Mesendoderm (in vitro differentiated cells): Measurements from ENCODE around the gene NME4.
A peak's percentile ranks its signal among the peaks of the same experiment; 100 is the strongest.
"Not testable (repeated sequence)": the region's sequence is repeated elsewhere in the genome, so short reads cannot be mapped to it uniquely, and the experiment has no call there.

Experiments
- DNase-seq: peaks from one replicate; pipeline ENCODE4 v3.0.0; 2013
- H2AK5ac ChIP-seq: 2 replicates; pipeline ENCODE4 v1.6.1; 2013; ENCODE audit warnings: low read length, inconsistent platforms
- H2BK120ac ChIP-seq: 2 replicates; pipeline ENCODE4 v1.6.1; 2013; ENCODE audit warnings: low read depth, mild to moderate bottlenecking, low read length, moderate library complexity, mixed read lengths
- H2BK15ac ChIP-seq: replicated peaks from 2 replicates; pipeline ENCODE4 v1.6.1; 2013; ENCODE audit warnings: low read depth, mild to moderate bottlenecking, moderate library complexity
- H2BK5ac ChIP-seq: 2 replicates; pipeline ENCODE4 v1.6.1; 2013; ENCODE audit warnings: low read length, inconsistent platforms
- H3K18ac ChIP-seq: 2 replicates; pipeline ENCODE4 v1.6.1; 2013; ENCODE audit warnings: mild to moderate bottlenecking, low read length, mixed read lengths
- H3K23ac ChIP-seq: one replicate; pipeline ENCODE4 v1.6.1; 2013; ENCODE audit warnings: low read length
- H3K27ac ChIP-seq: 2 replicates; pipeline ENCODE4 v1.5.1; 2013; ENCODE audit warnings: low read depth, mild to moderate bottlenecking, inconsistent platforms, low read length, moderate library complexity
- H3K27me3 ChIP-seq: 2 replicates; pipeline ENCODE4 v1.6.1; 2013; ENCODE audit warnings: low read length, control low read depth, mild to moderate bottlenecking, inconsistent platforms; ENCODE audit not compliant: insufficient read depth, poor library complexity
- H3K36me3 ChIP-seq: 2 replicates; pipeline ENCODE4 v1.6.1; 2013; ENCODE audit warnings: low read length, inconsistent platforms; ENCODE audit not compliant: control insufficient read depth, insufficient read depth
- H3K4ac ChIP-seq: one replicate; pipeline ENCODE4 v1.6.1; 2013; ENCODE audit warnings: low read depth, mild to moderate bottlenecking, low read length, moderate library complexity
- H3K4me1 ChIP-seq: 2 replicates; pipeline ENCODE4 v1.6.1; 2013; ENCODE audit warnings: low read depth, low read length, inconsistent platforms; ENCODE audit not compliant: control insufficient read depth
- H3K4me2 ChIP-seq: 2 replicates; pipeline ENCODE4 v1.6.1; 2013; ENCODE audit warnings: low read length
- H3K4me3 ChIP-seq: 2 replicates; pipeline ENCODE4 v1.5.1; 2013; ENCODE audit warnings: mild to moderate bottlenecking, low read length
- H3K56ac ChIP-seq: one replicate; pipeline ENCODE4 v1.6.1; 2013; ENCODE audit warnings: low read length
- H3K79me1 ChIP-seq: 2 replicates; pipeline ENCODE4 v1.6.1; 2013; ENCODE audit warnings: low read length, inconsistent platforms
- H3K79me2 ChIP-seq: 2 replicates; pipeline ENCODE4 v1.6.1; 2013; ENCODE audit warnings: mild to moderate bottlenecking, low read length; ENCODE audit not compliant: control insufficient read depth, insufficient read depth
- H3K9ac ChIP-seq: 2 replicates; pipeline ENCODE4 v1.6.1; 2013; ENCODE audit warnings: low read length, inconsistent platforms
- H4K5ac ChIP-seq: one replicate; pipeline ENCODE4 v1.6.1; 2013; ENCODE audit warnings: low read length
- H4K8ac ChIP-seq: one replicate; pipeline ENCODE4 v1.6.1; 2013; ENCODE audit warnings: low read depth, mild to moderate bottlenecking, control low read depth, low read length, moderate library complexity
- WGBS: extraction: QIAGEN DNeasy Blood & Tissue Kit; methylation state at CpG from one replicate; pipeline ENCODE4 v1.1.7; 2013; ENCODE audit warnings: low lambda C conversion rate, missing lambda C conversion rate; ENCODE audit not compliant: insufficient coverage; ENCODE audit errors: extremely low coverage; 5-methylcytosine and 5-hydroxymethylcytosine counted together

Gene NME4

DNA sequence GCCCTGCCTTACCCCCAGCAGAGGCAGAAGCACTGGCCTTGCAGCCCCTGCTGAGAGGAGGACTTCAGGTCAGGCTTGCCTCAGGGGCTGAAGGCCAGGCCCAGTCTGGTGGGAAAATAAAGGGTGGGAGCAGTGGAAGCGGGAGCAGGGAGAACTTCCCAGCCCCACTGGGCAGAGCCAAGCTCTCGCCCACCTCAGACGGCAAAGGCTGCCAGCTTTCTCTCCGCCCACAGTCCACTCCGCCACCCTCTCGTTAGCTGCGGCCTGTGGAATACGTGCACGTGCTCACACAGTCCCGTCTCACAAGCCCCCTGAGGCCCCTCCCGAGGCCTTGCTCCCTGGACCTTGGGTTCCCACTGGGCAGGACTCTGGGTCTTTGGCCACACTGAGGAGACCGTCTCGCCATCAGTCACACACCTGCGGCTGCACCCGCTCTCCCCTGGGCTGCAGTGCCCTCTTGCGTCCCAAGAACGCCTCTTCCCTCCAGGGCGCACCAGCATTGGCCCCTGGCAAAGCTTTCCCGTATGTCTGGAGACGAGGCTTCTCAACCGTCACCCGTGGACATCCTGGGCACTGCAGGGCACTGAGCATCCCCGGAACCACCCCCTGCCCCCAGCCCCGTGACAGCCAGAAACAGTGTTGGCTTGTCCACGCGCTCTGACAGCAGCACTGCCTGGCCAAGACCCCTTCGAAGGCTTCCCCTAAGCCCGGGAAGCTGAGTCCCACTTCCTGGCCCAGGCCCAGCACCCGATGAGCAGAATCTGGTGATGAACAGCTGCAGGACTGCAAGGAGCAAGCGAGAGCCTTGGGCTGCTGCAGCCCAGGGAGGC is 34.9 kb upstream of the NME4 start:
- Histone ChIP-seq H4K8ac (no peak overlapping the region), H3K23ac (no peak overlapping the region), H2BK5ac (no peak overlapping the region), H3K36me3 (no peaks in the 10 kb centered on the region), H3K4ac (no peak overlapping the region), H3K4me3 (no peak overlapping the region), H3K27ac (no peak overlapping the region), H2BK120ac (no peak overlapping the region), H3K9ac (no peak overlapping the region), H2AK5ac (no peak overlapping the region), H3K56ac (peak overlapping the region; percentile 42), H3K18ac (no peak overlapping the region), H3K79me2 (no peaks in the 10 kb centered on the region), H3K4me1 (no peaks in the 10 kb centered on the region), H3K79me1 (no peaks in the 10 kb centered on the region), H4K5ac (no peak overlapping the region), H3K27me3 (no peaks in the 10 kb centered on the region), H3K4me2 (no peak overlapping the region), H2BK15ac (no peak overlapping the region)
- DNase-seq = peak; percentile 84
- no CpG with 5 or more reads among the region's 30 CpGs for WGBS

DNA sequence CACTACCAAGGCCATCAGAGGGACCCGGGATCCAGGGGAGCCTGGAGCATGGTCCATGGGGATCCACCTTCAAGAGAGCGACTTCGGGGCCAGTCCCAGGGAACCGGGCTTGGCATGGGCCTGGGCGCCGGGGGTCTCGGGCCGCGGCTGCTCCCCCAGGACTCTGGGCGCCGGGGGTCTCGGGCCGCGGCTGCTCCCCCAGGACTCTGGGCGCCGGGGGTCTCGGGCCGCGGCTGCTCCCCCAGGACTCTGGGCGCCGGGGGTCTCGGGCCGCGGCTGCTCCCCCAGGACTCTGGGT is 34.3 kb upstream of the NME4 start:
- H3K4me3 ChIP-seq, H3K9ac ChIP-seq, H3K79me2 ChIP-seq, H3K27me3 ChIP-seq, H2BK120ac ChIP-seq, H3K18ac ChIP-seq, H3K36me3 ChIP-seq, H3K27ac ChIP-seq, H4K5ac ChIP-seq, H2BK5ac ChIP-seq, H3K4me2 ChIP-seq, H3K79me1 ChIP-seq, H3K56ac ChIP-seq, H4K8ac ChIP-seq, H2AK5ac ChIP-seq, H3K23ac ChIP-seq, H3K4me1 ChIP-seq, H2BK15ac ChIP-seq, H3K4ac ChIP-seq, DNase-seq: not testable (repeated sequence)
- no CpG with 5 or more reads among the region's 24 CpGs for WGBS

- H3K27me3 ChIP-seq = no peaks in the 10 kb centered on the region
- no peak overlapping the region for H4K8ac ChIP-seq
- H3K56ac ChIP-seq = no peak overlapping the region
- H3K4me2 ChIP-seq = no peak overlapping the region
- DNase-seq = no peak
- H3K36me3 ChIP-seq = peaks cover 7% of the 10 kb centered on the region
- no peak overlapping the region for H3K27ac ChIP-seq
- H2BK5ac ChIP-seq = no peak overlapping the region
- no peak overlapping the region for H3K9ac ChIP-seq
- no peaks in the 10 kb centered on the region for H3K4me1 ChIP-seq
- no CpG with 5 or more reads among the region's 20 CpGs for WGBS
- no peaks in the 10 kb centered on the region for H3K79me1 ChIP-seq
- no peak overlapping the region for H2AK5ac ChIP-seq
- no peak overlapping the region for H3K4ac ChIP-seq
- H2BK120ac ChIP-seq = no peak overlapping the region
- no peak overlapping the region for H3K23ac ChIP-seq
- H3K79me2 ChIP-seq = no peaks in the 10 kb centered on the region
- no peak overlapping the region for H3K18ac ChIP-seq
- no peak overlapping the region for H2BK15ac ChIP-seq
- H3K4me3 ChIP-seq = no peak overlapping the region
- no peak overlapping the region for H4K5ac ChIP-seq
Observed at GRCh38 chr16:363110-363765, 33.8 kb upstream of the NME4 start.

GRCh38 chr16:363766-364490 is 33.1 kb upstream of the NME4 start:
- DNase-seq = no peak
- H3K56ac ChIP-seq = no peak overlapping the region
- H3K4ac ChIP-seq = no peak overlapping the region
- H3K4me2 ChIP-seq = no peak overlapping the region
- no peak overlapping the region for H3K4me3 ChIP-seq
- H2AK5ac ChIP-seq = no peak overlapping the region
- no peak overlapping the region for H2BK15ac ChIP-seq
- no peak overlapping the region for H2BK5ac ChIP-seq
- H3K27me3 ChIP-seq = no peaks in the 10 kb centered on the region
- no peak overlapping the region for H3K27ac ChIP-seq
- peaks cover 9% of the 10 kb centered on the region for H3K36me3 ChIP-seq
- H4K8ac ChIP-seq = no peak overlapping the region
- no peak overlapping the region for H4K5ac ChIP-seq
- H2BK120ac ChIP-seq = no peak overlapping the region
- H3K79me2 ChIP-seq = no peaks in the 10 kb centered on the region
- no peaks in the 10 kb centered on the region for H3K4me1 ChIP-seq
- WGBS = no CpG with 5 or more reads among the region's 24 CpGs
- H3K79me1 ChIP-seq = no peaks in the 10 kb centered on the region
- H3K23ac ChIP-seq = no peak overlapping the region
- H3K18ac ChIP-seq = no peak overlapping the region
- no peak overlapping the region for H3K9ac ChIP-seq

DNA sequence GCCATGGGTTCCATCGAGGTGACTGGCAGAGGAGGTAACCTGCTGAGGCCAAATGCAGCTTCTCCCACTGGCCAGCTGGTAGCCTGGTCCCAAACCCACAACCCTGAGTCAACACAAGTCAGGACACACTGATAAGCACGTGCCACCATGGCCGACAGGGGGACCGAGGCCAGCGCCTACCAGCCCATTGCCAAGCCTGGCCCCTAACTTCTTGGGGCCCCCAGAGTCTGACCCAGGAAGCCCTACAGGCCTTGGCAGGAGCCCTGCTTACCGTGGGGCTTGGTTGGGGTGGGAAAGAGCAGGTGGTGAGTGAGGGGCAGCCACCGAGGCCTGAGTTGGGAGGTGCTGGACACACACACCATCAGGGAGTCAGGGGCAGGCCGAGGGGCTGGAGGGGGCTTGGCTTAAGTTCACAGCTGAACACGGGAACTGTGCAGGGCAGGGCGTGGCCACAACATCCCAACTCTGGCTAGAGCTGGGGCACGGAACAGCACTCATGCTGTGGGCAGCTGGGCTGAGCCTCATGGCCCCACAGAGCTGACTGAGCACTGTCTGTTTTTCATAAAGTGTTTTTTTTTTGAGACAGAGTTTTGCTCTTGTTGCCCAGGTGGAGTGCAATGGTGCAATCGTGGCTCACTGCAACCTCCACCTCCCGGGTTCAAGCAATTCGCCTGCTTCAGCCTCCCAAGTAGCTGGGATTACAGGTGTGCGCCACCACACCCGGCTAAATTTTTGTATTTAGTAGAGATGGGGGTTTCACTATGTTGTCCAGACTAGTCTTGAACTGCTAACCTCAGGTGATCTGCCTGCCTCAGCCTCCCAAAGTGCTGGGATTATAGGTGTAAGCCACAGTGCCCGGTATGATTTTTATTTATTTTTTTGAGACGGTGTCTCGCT is 32.2 kb upstream of the NME4 start:
- H3K79me2 ChIP-seq = peaks cover 2% of the 10 kb centered on the region
- H4K8ac ChIP-seq = no peak overlapping the region
- WGBS = no CpG with 5 or more reads among the region's 19 CpGs
- no peak overlapping the region for H2BK120ac ChIP-seq
- peaks cover 9% of the 10 kb centered on the region for H3K36me3 ChIP-seq
- no peak for DNase-seq
- no peak overlapping the region for H3K4me3 ChIP-seq
- H3K9ac ChIP-seq = no peak overlapping the region
- no peak overlapping the region for H3K56ac ChIP-seq
- H3K23ac ChIP-seq = no peak overlapping the region
- no peak overlapping the region for H3K4me2 ChIP-seq
- no peak overlapping the region for H3K27ac ChIP-seq
- no peak overlapping the region for H3K4ac ChIP-seq
- no peak overlapping the region for H3K18ac ChIP-seq
- H3K27me3 ChIP-seq = no peaks in the 10 kb centered on the region
- H4K5ac ChIP-seq = no peak overlapping the region
- H3K79me1 ChIP-seq = peaks cover 5% of the 10 kb centered on the region
- no peak overlapping the region for H2BK15ac ChIP-seq
- H2BK5ac ChIP-seq = no peak overlapping the region
- no peak overlapping the region for H2AK5ac ChIP-seq
- H3K4me1 ChIP-seq = no peaks in the 10 kb centered on the region
